ENCODE results near the gene NELL1. TPM values are rescaled to one million over a fixed set of nuclear protein-coding genes. Genes with fewer than 3 reads are reported as not detected.

Gene NELL1
- polyA plus RNA-seq, 1 of the 3 experiments (the other 2 are of a cell fraction): not detected

GRCh38 chr11:21430537-21430936 is 761.2 kb downstream of the NELL1 start:
- TF ChIP-seq RFX5 (IDR thresholded peaks at IDR 0.05; ENCODE audit: low read length) (no peak), FOSL2 (IDR thresholded peaks at IDR 0.05; ENCODE audit: borderline replicate concordance, low read depth) (no peak), RAD21 (IDR thresholded peaks at IDR 0.05; ENCODE audit: low read length) (no peak), CHD2 (IDR thresholded peaks at IDR 0.05; ENCODE audit: low read length, partially characterized antibody) (no peak), FOXM1 (IDR thresholded peaks at IDR 0.05; ENCODE audit: low read depth) (no peak)
- TF ChIP-seq, protein P1, sequence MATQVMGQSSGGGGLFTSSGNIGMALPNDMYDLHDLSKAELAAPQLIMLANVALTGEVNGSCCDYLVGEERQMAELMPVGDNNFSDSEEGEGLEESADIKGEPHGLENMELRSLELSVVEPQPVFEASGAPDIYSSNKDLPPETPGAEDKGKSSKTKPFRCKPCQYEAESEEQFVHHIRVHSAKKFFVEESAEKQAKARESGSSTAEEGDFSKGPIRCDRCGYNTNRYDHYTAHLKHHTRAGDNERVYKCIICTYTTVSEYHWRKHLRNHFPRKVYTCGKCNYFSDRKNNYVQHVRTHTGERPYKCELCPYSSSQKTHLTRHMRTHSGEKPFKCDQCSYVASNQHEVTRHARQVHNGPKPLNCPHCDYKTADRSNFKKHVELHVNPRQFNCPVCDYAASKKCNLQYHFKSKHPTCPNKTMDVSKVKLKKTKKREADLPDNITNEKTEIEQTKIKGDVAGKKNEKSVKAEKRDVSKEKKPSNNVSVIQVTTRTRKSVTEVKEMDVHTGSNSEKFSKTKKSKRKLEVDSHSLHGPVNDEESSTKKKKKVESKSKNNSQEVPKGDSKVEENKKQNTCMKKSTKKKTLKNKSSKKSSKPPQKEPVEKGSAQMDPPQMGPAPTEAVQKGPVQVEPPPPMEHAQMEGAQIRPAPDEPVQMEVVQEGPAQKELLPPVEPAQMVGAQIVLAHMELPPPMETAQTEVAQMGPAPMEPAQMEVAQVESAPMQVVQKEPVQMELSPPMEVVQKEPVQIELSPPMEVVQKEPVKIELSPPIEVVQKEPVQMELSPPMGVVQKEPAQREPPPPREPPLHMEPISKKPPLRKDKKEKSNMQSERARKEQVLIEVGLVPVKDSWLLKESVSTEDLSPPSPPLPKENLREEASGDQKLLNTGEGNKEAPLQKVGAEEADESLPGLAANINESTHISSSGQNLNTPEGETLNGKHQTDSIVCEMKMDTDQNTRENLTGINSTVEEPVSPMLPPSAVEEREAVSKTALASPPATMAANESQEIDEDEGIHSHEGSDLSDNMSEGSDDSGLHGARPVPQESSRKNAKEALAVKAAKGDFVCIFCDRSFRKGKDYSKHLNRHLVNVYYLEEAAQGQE (IDR thresholded peaks at IDR 0.05; ENCODE audit: low read depth, low read length): no peak
- TF ChIP-seq, protein P2, sequence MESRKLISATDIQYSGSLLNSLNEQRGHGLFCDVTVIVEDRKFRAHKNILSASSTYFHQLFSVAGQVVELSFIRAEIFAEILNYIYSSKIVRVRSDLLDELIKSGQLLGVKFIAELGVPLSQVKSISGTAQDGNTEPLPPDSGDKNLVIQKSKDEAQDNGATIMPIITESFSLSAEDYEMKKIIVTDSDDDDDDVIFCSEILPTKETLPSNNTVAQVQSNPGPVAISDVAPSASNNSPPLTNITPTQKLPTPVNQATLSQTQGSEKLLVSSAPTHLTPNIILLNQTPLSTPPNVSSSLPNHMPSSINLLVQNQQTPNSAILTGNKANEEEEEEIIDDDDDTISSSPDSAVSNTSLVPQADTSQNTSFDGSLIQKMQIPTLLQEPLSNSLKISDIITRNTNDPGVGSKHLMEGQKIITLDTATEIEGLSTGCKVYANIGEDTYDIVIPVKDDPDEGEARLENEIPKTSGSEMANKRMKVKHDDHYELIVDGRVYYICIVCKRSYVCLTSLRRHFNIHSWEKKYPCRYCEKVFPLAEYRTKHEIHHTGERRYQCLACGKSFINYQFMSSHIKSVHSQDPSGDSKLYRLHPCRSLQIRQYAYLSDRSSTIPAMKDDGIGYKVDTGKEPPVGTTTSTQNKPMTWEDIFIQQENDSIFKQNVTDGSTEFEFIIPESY (IDR thresholded peaks at IDR 0.05; ENCODE audit: borderline replicate concordance, low read depth): no peak
- TF ChIP-seq, protein P3, sequence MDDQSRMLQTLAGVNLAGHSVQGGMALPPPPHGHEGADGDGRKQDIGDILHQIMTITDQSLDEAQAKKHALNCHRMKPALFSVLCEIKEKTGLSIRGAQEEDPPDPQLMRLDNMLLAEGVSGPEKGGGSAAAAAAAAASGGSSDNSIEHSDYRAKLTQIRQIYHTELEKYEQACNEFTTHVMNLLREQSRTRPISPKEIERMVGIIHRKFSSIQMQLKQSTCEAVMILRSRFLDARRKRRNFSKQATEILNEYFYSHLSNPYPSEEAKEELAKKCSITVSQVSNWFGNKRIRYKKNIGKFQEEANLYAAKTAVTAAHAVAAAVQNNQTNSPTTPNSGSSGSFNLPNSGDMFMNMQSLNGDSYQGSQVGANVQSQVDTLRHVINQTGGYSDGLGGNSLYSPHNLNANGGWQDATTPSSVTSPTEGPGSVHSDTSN (IDR thresholded peaks at IDR 0.05): no peak
- Histone ChIP-seq H2AFZ (ENCODE audit: low read depth) (no peak overlapping the region), H3K4me3 (ENCODE audit: low read depth in 2 of 2, low read length in 1 of 2) (no peak overlapping the region), H3K9me3 (no peaks in the 10 kb centered on the region), H3F3A (replicated peaks; ENCODE audit: insufficient read depth) (no peaks in the 10 kb centered on the region), H3K4me2 (no peak overlapping the region), H3K9ac (no peak overlapping the region), H3K27ac (ENCODE audit: low read depth in 2 of 2, low read length in 1 of 2) (no peak overlapping the region), H3K9me2 (no peaks in the 10 kb centered on the region), H3K79me2 (ENCODE audit: insufficient read depth) (no peaks in the 10 kb centered on the region), H4K20me1 (ENCODE audit: insufficient read depth) (no peaks in the 10 kb centered on the region), H3K27me3 (ENCODE audit: insufficient read depth) (no peaks in the 10 kb centered on the region), H3K4me1 (ENCODE audit: control insufficient read depth in 1 of 2, insufficient read depth in 2 of 2, low read depth in 1 of 2, low read length in 1 of 2) (no peaks in the 10 kb centered on the region; a peak in 1 of 4 replicates), H3K36me3 (replicated peaks in 1 of 2; ENCODE audit: control insufficient read depth in 1 of 2, insufficient read depth in 2 of 2, low read length in 1 of 2) (no peaks in the 10 kb centered on the region)
- WGBS (ENCODE audit: low lambda C conversion rate): 17% methylated on average over 3 of the region's 3 CpGs
- no peak for DNase-seq
- ChIA-PET CTCF (interaction anchor here (1.1 kb wide), 1 partner anchor 11 kb away, joined by 3 read pairs; no protein-coding TSS in a partner anchor), POLR2A (no interaction called here)

DNA sequence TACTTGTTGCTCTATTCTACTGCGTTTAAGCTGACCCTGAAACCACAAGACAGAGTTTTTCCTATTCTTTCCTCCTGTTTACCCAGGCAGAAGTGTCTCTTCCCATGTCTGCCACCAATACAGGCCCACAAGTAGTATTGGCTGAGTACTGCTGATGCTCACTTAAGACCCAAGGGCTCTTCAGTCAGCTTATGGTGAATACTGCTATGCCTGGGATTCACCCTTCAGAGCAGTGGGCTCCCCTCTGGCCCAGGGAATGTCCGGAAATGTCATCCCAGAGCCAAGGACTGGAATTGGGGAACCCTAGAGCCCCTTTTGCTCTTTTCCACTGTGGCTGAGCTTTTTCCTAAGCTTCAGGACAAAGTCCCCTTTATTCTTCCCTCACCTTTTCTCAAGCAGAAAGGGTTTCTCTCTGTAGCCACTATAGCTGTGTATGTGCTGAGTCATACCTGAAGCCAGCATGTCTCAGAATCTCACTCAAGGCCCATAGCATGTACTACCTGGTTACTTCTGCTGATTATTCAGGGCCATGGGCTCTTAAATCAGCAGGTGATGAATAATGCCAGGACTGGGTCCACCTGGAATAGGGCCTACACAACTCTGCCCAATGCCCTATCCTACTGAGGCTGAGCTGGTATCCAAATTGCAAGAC is 777.7 kb downstream of the NELL1 start:
- Histone ChIP-seq H3K9me3 (no peaks in the 10 kb centered on the region; the same call in 1 of the 2 replicates), H3K27ac (ENCODE audit: low read depth in 2 of 2, low read length in 1 of 2) (no peak overlapping the region), H3K4me1 (ENCODE audit: control insufficient read depth in 1 of 2, insufficient read depth in 2 of 2, low read depth in 1 of 2, low read length in 1 of 2) (no peaks in the 10 kb centered on the region), H3K9ac (no peak overlapping the region), H2AFZ (ENCODE audit: low read depth) (no peak overlapping the region), H3K27me3 (ENCODE audit: insufficient read depth) (no peaks in the 10 kb centered on the region), H3K9me2 (peaks cover 2% of the 10 kb centered on the region; the same call in 1 of the 2 replicates), H3K4me3 (ENCODE audit: low read depth in 2 of 2, low read length in 1 of 2) (no peak overlapping the region), H3K4me2 (no peak overlapping the region), H4K20me1 (ENCODE audit: insufficient read depth) (no peaks in the 10 kb centered on the region), H3K36me3 (replicated peaks in 1 of 2; ENCODE audit: control insufficient read depth in 1 of 2, insufficient read depth in 2 of 2, low read length in 1 of 2) (no peaks in the 10 kb centered on the region), H3K79me2 (ENCODE audit: insufficient read depth) (no peaks in the 10 kb centered on the region), H3F3A (replicated peaks; ENCODE audit: insufficient read depth) (no peaks in the 10 kb centered on the region)
- 8% methylated on average over 2 of the region's 2 CpGs for WGBS (ENCODE audit: low lambda C conversion rate)
- CTCF ChIA-PET: no interaction called here
- DNase-seq: no peak
- POLR2A ChIA-PET: no interaction called here
- TF ChIP-seq, protein P3 (IDR thresholded peaks at IDR 0.05): no peak
- no peak for TF ChIP-seq TAF1 (IDR thresholded peaks at IDR 0.05; ENCODE audit: borderline replicate concordance, low read depth, low read length)
- no peak for TF ChIP-seq RAD21 (IDR thresholded peaks at IDR 0.05; ENCODE audit: low read length)
- TF ChIP-seq GATA2 (CRISPR knock-in tag; IDR thresholded peaks at IDR 0.05): no peak
- no peak for TF ChIP-seq USF2 (IDR thresholded peaks at IDR 0.05; ENCODE audit: borderline replicate concordance, low read depth, low read length)
- TF ChIP-seq EZH2phosphoT487 (IDR thresholded peaks at IDR 0.05; ENCODE audit: borderline replicate concordance, low read depth): no peak
- no peak for TF ChIP-seq FOXM1 (IDR thresholded peaks at IDR 0.05; ENCODE audit: low read depth)
